Measurements from ENCODE around the gene SHISA9. TPM values are rescaled to one million over a fixed set of nuclear protein-coding genes. Genes with fewer than 3 reads are reported as not detected.

The SHISA9 gene
- total RNA-seq, 3 donors from 2014 or later (not counting 1 experiment from before 2014, with no cell fraction given), result 0.05 TPM; not detected in 2

DNA sequence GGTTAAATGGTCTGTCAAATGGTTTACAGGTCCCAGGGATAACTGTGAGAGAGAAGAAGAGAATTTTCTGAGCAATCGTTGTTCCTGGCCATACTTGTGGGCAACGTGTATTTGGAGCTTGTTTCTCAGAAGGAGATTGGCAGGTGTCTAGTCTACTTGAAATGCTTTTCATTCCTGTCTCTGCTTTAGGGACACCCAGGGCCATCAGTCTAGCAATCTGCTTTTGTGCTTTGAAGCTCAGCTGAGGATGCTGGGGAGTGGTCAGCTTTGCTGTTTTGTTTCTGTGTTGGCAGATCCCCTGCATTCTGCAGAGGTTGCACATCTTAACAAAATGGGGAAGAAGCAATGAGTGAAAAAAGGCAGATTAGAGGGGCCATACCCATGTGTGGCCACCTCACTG lies 193.7 kb downstream of the SHISA9 start:
- no peak for TF ChIP-seq CTCF (IDR thresholded peaks at IDR 0.05)
- Histone ChIP-seq H3K27me3 (ENCODE audit: control insufficient read depth, insufficient read depth, low read length) (no peaks in the 10 kb centered on the region), H3K36me3 (ENCODE audit: control insufficient read depth, insufficient read depth, low read length) (no peaks in the 10 kb centered on the region), H3K9me3 (ENCODE audit: control insufficient read depth, insufficient read depth, low read length) (peaks cover 8% of the 10 kb centered on the region), H3K27ac (ENCODE audit: low read length) (no peak overlapping the region), H3K4me3 (ENCODE audit: low read length) (no peak overlapping the region), H3K4me1 (ENCODE audit: control insufficient read depth, insufficient read depth, low read length) (no peaks in the 10 kb centered on the region)
- ATAC-seq (no peak), DNase-seq (no peak)
- Mint-ChIP-seq H3K9me3 (peaks cover 3 to 10% of the 10 kb centered on the region in 2 donors), H3K27ac (no peak overlapping the region), H3K4me1 (no peaks in the 10 kb centered on the region), H3K36me3 (no peaks in the 10 kb centered on the region), H3K4me3 (no peak overlapping the region), H3K27me3 (ENCODE audit: low read depth in 2 of 2) (no peaks in the 10 kb centered on the region)
- 82% methylated on average over 2 of the region's 2 CpGs for WGBS (ENCODE audit: insufficient coverage)
- intact Hi-C loops (cut with micrococcal nuclease), result no loop called here

- Histone ChIP-seq H3K4me1 (ENCODE audit: control insufficient read depth, insufficient read depth, low read length) (no peaks in the 10 kb centered on the region), H3K27ac (ENCODE audit: low read length) (no peak overlapping the region), H3K27me3 (ENCODE audit: control insufficient read depth, insufficient read depth, low read length) (no peaks in the 10 kb centered on the region), H3K9me3 (ENCODE audit: control insufficient read depth, insufficient read depth, low read length) (peaks cover 6% of the 10 kb centered on the region), H3K4me3 (ENCODE audit: low read length) (no peak overlapping the region), H3K36me3 (ENCODE audit: control insufficient read depth, insufficient read depth, low read length) (no peaks in the 10 kb centered on the region)
- no peaks in the 10 kb centered on the region for H3K27me3 Mint-ChIP-seq (ENCODE audit: low read depth in 2 of 2)
- 62% methylated on average over 2 of the region's 2 CpGs for WGBS (ENCODE audit: insufficient coverage)
- H3K36me3 Mint-ChIP-seq, result no peaks in the 10 kb centered on the region
- no peak overlapping the region for H3K4me3 Mint-ChIP-seq
- peaks cover under 1 to 6% of the 10 kb centered on the region in 2 donors for H3K9me3 Mint-ChIP-seq
- ATAC-seq (no peak), DNase-seq (no peak)
- H3K4me1 Mint-ChIP-seq, result no peaks in the 10 kb centered on the region
- no peak overlapping the region for H3K27ac Mint-ChIP-seq
- intact Hi-C loops (cut with micrococcal nuclease), result no loop called here
- TF ChIP-seq CTCF (IDR thresholded peaks at IDR 0.05), result no peak
Observed at GRCh38 chr16:13098536-13098935, 197.1 kb downstream of the SHISA9 start.

DNA sequence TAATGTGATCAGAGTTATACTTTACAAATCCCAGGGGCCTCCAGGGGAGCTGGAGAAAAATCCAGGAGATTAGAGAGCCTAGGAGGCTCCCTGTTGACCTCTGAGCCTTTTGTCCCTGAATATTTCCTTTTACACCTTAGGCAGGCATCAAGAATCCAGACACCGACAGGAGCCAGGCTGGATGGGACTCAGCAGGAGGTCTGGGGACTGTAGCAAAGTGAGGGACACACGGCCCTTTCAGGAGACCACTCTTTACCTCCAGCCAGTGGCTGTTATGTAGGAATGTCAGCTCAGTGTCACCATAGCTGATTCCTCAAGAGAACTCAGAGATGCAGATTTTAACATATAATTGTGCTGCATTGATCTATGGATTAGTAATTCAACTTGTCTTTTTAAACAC lies 198.4 kb downstream of the SHISA9 start:
- H3K4me3 ChIP-seq (ENCODE audit: low read length), result no peak overlapping the region
- WGBS (ENCODE audit: insufficient coverage), result 17% methylated on average over 2 of the region's 2 CpGs
- no peak overlapping the region for H3K27ac ChIP-seq (ENCODE audit: low read length)

More for the DNA sequence above, 198.4 kb downstream of the SHISA9 start:
- H3K36me3 ChIP-seq (ENCODE audit: control insufficient read depth, insufficient read depth, low read length), result no peaks in the 10 kb centered on the region
- H3K9me3 Mint-ChIP-seq, result peaks cover 3 to 6% of the 10 kb centered on the region in 2 donors
- no peaks in the 10 kb centered on the region for H3K27me3 ChIP-seq (ENCODE audit: control insufficient read depth, insufficient read depth, low read length)
- no peaks in the 10 kb centered on the region for H3K4me1 ChIP-seq (ENCODE audit: control insufficient read depth, insufficient read depth, low read length)
- no peak overlapping the region for H3K4me3 Mint-ChIP-seq
- no peak for TF ChIP-seq CTCF (IDR thresholded peaks at IDR 0.05)
- H3K27me3 Mint-ChIP-seq (ENCODE audit: low read depth in 2 of 2), result no peaks in the 10 kb centered on the region
- no peak overlapping the region for H3K27ac Mint-ChIP-seq
- intact Hi-C loops (cut with micrococcal nuclease), result no loop called here
- no peaks in the 10 kb centered on the region for H3K9me3 ChIP-seq (ENCODE audit: control insufficient read depth, insufficient read depth, low read length)
- ATAC-seq (no peak), DNase-seq (no peak)
- H3K4me1 Mint-ChIP-seq, result no peaks in the 10 kb centered on the region
- no peaks in the 10 kb centered on the region for H3K36me3 Mint-ChIP-seq
